CD4-positive, alpha-beta T cell treated with Interleukin-6 at 100 ng/mL for 8 hours (primary cell): ENCODE data around the gene APBA2.
"Not testable (repeated sequence)": the region's sequence is repeated elsewhere in the genome, so short reads cannot be mapped to it uniquely, and the experiment has no call there.

Experiments used
- DNase-seq: peaks from one replicate; pipeline ENCODE4 v3.0.0-alpha.2; 2020; ENCODE audit warnings: mixed read lengths, low spot score

Gene APBA2

GRCh38 chr15:29035336-29036285 lies 149.8 kb downstream of the APBA2 start:
- no peak for DNase-seq

GRCh38 chr15:29037997-29038705 lies 152.4 kb downstream of the APBA2 start:
- no peak for DNase-seq

GRCh38 chr15:29039466-29040369 lies 153.9 kb downstream of the APBA2 start:
- no peak for DNase-seq

GRCh38 chr15:29040370-29040751 lies 154.6 kb downstream of the APBA2 start:
- no peak for DNase-seq

GRCh38 chr15:29043736-29044502 lies 158.1 kb downstream of the APBA2 start:
- DNase-seq: no peak

GRCh38 chr15:29044503-29044901 lies 158.7 kb downstream of the APBA2 start:
- DNase-seq: no peak

GRCh38 chr15:29045161-29045560 lies 159.4 kb downstream of the APBA2 start:
- DNase-seq: not testable (repeated sequence)

- DNase-seq: no peak
Observed at GRCh38 chr15:29045717-29046116, 159.9 kb downstream of the APBA2 start.

- no peak for DNase-seq
Observed at GRCh38 chr15:29046281-29046810, 160.6 kb downstream of the APBA2 start.

- no peak for DNase-seq
Observed at GRCh38 chr15:29046977-29047376, 161.2 kb downstream of the APBA2 start.

- DNase-seq: no peak
Observed at GRCh38 chr15:29048011-29048410, 162.2 kb downstream of the APBA2 start.

GRCh38 chr15:29050870-29051269 lies 165.1 kb downstream of the APBA2 start:
- no peak for DNase-seq

GRCh38 chr15:29051422-29051821 lies 165.6 kb downstream of the APBA2 start:
- no peak for DNase-seq

GRCh38 chr15:29053006-29053405 lies 167.2 kb downstream of the APBA2 start:
- DNase-seq: no peak

- DNase-seq: no peak
Observed at GRCh38 chr15:29053661-29054131, 167.9 kb downstream of the APBA2 start.

GRCh38 chr15:29054171-29055045 lies 168.6 kb downstream of the APBA2 start:
- no peak for DNase-seq

GRCh38 chr15:29055876-29056275 lies 170.1 kb downstream of the APBA2 start:
- no peak for DNase-seq

- no peak for DNase-seq
Observed at GRCh38 chr15:29056839-29057450, 171.2 kb downstream of the APBA2 start.

- no peak for DNase-seq
Observed at GRCh38 chr15:29057856-29058255, 172.1 kb downstream of the APBA2 start.
